SH-SY5Y (cell line): ENCODE measurements around the gene UGT2B10.

ENCODE experiments used
- GATA2 ChIP-seq: IDR thresholded peaks from 2 replicates; pipeline ENCODE4 v1.6.1; 2011; ENCODE audit warnings: mild to moderate bottlenecking, low read depth, low read length
- GATA3 ChIP-seq: IDR thresholded peaks from 2 replicates; pipeline ENCODE4 v1.6.1; 2011; ENCODE audit warnings: low read depth, mild to moderate bottlenecking, low read length, moderate library complexity

GRCh38 chr4:68874507-68874906 is 58.7 kb downstream of the UGT2B10 start:
- TF ChIP-seq GATA2 (no peak), GATA3 (no peak)
